Mucosa of descending colon (tissue), 3 donors: ENCODE results near the gene SLC38A10. TPM values are rescaled to one million over a fixed set of nuclear protein-coding genes. Genes with fewer than 3 reads are reported as not detected.

Experiments
- ATAC-seq: fragments of 200-7000 bp; cut with Tn5 transposase; one replicate; pipeline ENCODE4 v1.9.1; 2020; ENCODE audit warnings: mild to moderate bottlenecking, moderate library complexity
- DNase-seq, 3 donors: peaks; one replicate each; pipeline ENCODE4 v3.0.0-alpha.2; 2020
- H3K36me3 ChIP-seq: fragments of 200-600 bp; one replicate; pipeline ENCODE4 v1.8.0; 2021; ENCODE audit warnings: low read depth, mild to moderate bottlenecking
- H3K4me1 ChIP-seq: fragments of 200-600 bp; one replicate; pipeline ENCODE4 v1.8.0; 2021; ENCODE audit warnings: low read depth, mild to moderate bottlenecking
- H3K4me3 ChIP-seq: fragments of 200-600 bp; one replicate; pipeline ENCODE4 v1.8.0; 2021; ENCODE audit warnings: mild to moderate bottlenecking
- H3K9me3 ChIP-seq: fragments of 200-600 bp; one replicate; pipeline ENCODE4 v1.8.0; 2021; ENCODE audit warnings: mild to moderate bottlenecking
- CTCF ChIP-seq: fragments of 200-600 bp; IDR thresholded peaks from one replicate; pipeline ENCODE4 v1.8.0; 2022; ENCODE audit warnings: antibody characterized with exemption, mild to moderate bottlenecking
- intact Hi-C, 2 donors: fragments of 100-400 bp; cut with DNase I in 1 of 2; cut with micrococcal nuclease in 1 of 2; formaldehyde crosslinking; loops; one replicate each; pipeline versions ENCODE4 v1.11.0 to v1.11.1; 2022; cut with DNase I, micrococcal nuclease
- total RNA-seq, 3 donors: library from RNA; stranded (reverse); fragmentation: NEBNext Ultra II Directional in 2 of 3; extraction: Animal tissue kit (Norgen Biotek cat#: 25700) in 2 of 3; gene quantifications; one replicate each; pipeline versions ENCODE4 v1.2.1 to v1.2.4, GENCODE V29; 2021 to 2023
- donor health status: DM: no; HTN: no; CAD: no; lungs with moderate emphysema.
- donor health status: DM: no; HTN: no; CAD: no.
- donor health status: DM: no; HTN: yes; CAD: no.

The SLC38A10 gene
- total RNA-seq, 3 donors from 2014 or later: 77.0 to 95.3 (median 94.0) TPM

DNA sequence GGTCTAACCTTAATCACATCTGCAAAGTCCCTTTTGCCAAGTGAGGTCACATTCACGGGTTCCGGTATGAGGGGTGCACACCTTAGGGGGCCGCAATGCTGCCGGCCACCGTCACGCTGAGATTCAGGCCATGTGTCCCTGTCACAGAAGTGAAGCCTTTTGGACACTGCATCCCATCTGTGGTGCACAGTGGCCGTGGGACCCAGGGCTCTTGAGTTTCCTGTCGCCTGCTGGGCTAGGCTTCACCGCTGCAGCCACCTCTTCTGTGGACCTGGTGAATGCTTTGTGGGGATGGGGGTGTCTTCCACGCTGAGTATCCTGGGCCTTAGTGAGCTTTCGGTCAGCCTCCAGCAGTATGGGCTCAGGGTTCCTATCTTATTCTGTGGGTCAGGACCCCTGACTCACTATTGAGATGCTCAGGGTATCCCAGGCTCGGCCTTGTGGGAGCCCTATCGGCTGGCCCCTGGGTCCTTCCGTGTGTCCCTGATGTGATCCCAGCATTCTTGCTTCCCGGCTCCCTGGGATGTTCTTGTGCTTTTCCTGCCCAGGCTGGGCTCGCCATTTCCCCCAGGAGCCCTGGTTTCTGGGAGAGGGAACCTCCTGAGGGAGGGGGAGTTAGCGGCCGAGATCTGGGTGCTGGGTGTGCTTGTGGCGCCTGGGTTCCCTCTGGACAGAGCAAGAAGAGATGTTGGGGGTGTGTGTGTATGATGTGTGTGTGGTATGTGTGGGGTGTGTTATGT, 4.9 kb upstream of the SLC38A10 start:
- ATAC-seq (no peak), DNase-seq (no peak)
- no peak overlapping the region for H3K4me3 ChIP-seq
- no peaks in the 10 kb centered on the region for H3K9me3 ChIP-seq
- no peaks in the 10 kb centered on the region for H3K36me3 ChIP-seq
- no peak for TF ChIP-seq CTCF
- intact Hi-C loops: no loop called here
- peaks cover 8% of the 10 kb centered on the region for H3K4me1 ChIP-seq

DNA sequence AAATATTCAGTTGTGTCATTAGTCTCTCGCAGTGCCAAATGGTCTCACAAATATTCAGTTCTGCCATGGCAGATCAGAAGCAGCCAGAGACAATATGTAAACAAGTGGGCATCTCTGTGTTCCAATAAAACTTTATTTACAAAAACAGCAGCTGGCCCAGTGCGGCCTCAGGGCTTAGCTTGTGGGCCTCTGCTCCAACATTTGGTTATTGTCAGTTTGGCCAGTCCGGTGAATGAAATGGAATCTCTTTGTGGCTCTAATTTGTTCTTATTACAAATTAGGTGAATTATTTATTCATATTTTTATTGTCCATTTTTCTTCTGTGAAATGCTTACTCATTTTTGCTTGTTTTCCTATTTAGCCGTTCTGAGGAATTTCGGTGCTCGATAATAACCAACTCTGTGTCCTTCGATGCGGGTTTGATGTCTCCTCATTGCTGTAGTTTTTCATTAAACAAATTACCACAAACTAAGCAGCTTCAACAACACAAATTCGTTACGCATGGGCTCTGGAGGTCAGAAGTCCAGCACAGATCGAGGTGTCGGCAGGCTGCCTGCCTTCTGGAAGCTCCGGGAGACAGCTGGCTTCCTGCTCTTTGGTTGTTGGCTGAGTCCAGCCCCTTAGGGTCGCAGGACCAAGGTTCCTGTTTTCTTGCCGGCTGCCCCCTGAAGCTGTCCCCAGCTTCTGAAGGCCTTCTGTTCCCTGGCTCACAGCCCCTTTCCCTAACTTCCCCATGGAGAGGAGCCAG, 4.1 kb upstream of the SLC38A10 start:
- Histone ChIP-seq H3K36me3 (no peaks in the 10 kb centered on the region), H3K4me1 (peaks cover 8% of the 10 kb centered on the region), H3K4me3 (no peak overlapping the region), H3K9me3 (no peaks in the 10 kb centered on the region)
- DNase-seq (no peak), ATAC-seq (no peak)
- TF ChIP-seq CTCF: no peak
- intact Hi-C loops: no loop called here

GRCh38 chr17:81298325-81298990, 3.4 kb upstream of the SLC38A10 start:
- ATAC-seq: no peak
- intact Hi-C loops: no loop called here

GRCh38 chr17:81295676-81296381, 722 bp upstream of the SLC38A10 start:
- ATAC-seq (peak; percentile 74), DNase-seq (peak; percentile 78 to 85 (median 81))

More at GRCh38 chr17:81298325-81298990, 3.4 kb upstream of the SLC38A10 start:
- Histone ChIP-seq H3K4me3 (no peak overlapping the region), H3K36me3 (no peaks in the 10 kb centered on the region), H3K4me1 (peaks cover 15% of the 10 kb centered on the region), H3K9me3 (no peaks in the 10 kb centered on the region)
- TF ChIP-seq CTCF: no peak
- peak in 1 of 3 donors; percentile 29 for DNase-seq

More at GRCh38 chr17:81295676-81296381, 722 bp upstream of the SLC38A10 start:
- Histone ChIP-seq H3K9me3 (no peaks in the 10 kb centered on the region), H3K4me1 (peaks cover 25% of the 10 kb centered on the region), H3K36me3 (no peaks in the 10 kb centered on the region), H3K4me3 (peak overlapping the region; percentile 77)
- peak; percentile 49 for TF ChIP-seq CTCF
- intact Hi-C loops: no loop called here
